HG02588 (cell line): ENCODE data around the gene CPAMD8.

Experiments used
- ATAC-seq: cut with Tn5 transposase; IDR thresholded peaks from one replicate; pipeline ENCODE4 v1.9.1; 2021; ENCODE audit warnings: mild to moderate bottlenecking, moderate library complexity; ENCODE audit not compliant: unreplicated experiment

The CPAMD8 gene

GRCh38 chr19:16851031-16851712, 175.4 kb downstream of the CPAMD8 start:
- no peak for ATAC-seq

GRCh38 chr19:16850133-16850532, 176.5 kb downstream of the CPAMD8 start:
- no peak for ATAC-seq

- ATAC-seq, result no peak
These were observed 177.4 kb downstream of the CPAMD8 start for GRCh38 chr19:16849168-16849567.

GRCh38 chr19:16847430-16847829, 179.2 kb downstream of the CPAMD8 start:
- no peak for ATAC-seq

GRCh38 chr19:16846901-16847300, 179.7 kb downstream of the CPAMD8 start:
- ATAC-seq, result no peak
